Measurements from ENCODE around the gene HAUS8. TPM values are rescaled to one million over a fixed set of nuclear protein-coding genes. Genes with fewer than 3 reads are reported as not detected.

HAUS8 gene
- total and polyA plus RNA-seq, 2 of the 13 experiments (the other 11 are each of a cell fraction or from before 2014, with no cell fraction given) = 7.8 to 17.5 TPM

- TF ChIP-seq ZNF770 (CRISPR knock-in tag; IDR thresholded peaks at IDR 0.05) = no peak
- no peak for TF ChIP-seq ZNF776 (CRISPR knock-in tag; IDR thresholded peaks at IDR 0.05)
- no peak for TF ChIP-seq ASH2L (IDR thresholded peaks at IDR 0.05; ENCODE audit: insufficient read length, low read depth, low read length)
- no peak for TF ChIP-seq FOXA1 (IDR thresholded peaks at IDR 0.05)
- no peak for TF ChIP-seq FOXA1 (CRISPR knock-in tag; IDR thresholded peaks at IDR 0.05)
- TF ChIP-seq, protein P1, sequence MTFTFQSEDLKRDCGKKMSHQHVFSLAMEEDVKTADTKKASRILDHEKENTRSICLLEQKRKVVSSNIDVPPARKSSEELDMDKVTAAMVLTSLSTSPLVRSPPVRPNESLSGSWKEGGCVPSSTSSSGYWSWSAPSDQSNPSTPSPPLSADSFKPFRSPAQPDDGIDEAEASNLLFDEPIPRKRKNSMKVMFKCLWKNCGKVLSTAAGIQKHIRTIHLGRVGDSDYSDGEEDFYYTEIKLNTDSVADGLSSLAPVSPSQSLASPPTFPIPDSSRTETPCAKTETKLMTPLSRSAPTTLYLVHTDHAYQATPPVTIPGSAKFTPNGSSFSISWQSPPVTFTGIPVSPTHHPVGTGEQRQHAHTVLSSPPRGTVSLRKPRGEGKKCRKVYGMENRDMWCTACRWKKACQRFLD (CRISPR knock-in tag; IDR thresholded peaks at IDR 0.05; ENCODE audit: borderline replicate concordance) = no peak
- no peak for TF ChIP-seq ZBTB7B (CRISPR knock-in tag; IDR thresholded peaks at IDR 0.05)
- TF ChIP-seq, protein P2, sequence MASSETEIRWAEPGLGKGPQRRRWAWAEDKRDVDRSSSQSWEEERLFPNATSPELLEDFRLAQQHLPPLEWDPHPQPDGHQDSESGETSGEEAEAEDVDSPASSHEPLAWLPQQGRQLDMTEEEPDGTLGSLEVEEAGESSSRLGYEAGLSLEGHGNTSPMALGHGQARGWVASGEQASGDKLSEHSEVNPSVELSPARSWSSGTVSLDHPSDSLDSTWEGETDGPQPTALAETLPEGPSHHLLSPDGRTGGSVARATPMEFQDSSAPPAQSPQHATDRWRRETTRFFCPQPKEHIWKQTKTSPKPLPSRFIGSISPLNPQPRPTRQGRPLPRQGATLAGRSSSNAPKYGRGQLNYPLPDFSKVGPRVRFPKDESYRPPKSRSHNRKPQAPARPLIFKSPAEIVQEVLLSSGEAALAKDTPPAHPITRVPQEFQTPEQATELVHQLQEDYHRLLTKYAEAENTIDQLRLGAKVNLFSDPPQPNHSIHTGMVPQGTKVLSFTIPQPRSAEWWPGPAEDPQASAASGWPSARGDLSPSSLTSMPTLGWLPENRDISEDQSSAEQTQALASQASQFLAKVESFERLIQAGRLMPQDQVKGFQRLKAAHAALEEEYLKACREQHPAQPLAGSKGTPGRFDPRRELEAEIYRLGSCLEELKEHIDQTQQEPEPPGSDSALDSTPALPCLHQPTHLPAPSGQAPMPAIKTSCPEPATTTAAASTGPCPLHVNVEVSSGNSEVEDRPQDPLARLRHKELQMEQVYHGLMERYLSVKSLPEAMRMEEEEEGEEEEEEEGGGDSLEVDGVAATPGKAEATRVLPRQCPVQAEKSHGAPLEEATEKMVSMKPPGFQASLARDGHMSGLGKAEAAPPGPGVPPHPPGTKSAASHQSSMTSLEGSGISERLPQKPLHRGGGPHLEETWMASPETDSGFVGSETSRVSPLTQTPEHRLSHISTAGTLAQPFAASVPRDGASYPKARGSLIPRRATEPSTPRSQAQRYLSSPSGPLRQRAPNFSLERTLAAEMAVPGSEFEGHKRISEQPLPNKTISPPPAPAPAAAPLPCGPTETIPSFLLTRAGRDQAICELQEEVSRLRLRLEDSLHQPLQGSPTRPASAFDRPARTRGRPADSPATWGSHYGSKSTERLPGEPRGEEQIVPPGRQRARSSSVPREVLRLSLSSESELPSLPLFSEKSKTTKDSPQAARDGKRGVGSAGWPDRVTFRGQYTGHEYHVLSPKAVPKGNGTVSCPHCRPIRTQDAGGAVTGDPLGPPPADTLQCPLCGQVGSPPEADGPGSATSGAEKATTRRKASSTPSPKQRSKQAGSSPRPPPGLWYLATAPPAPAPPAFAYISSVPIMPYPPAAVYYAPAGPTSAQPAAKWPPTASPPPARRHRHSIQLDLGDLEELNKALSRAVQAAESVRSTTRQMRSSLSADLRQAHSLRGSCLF (CRISPR knock-in tag; IDR thresholded peaks at IDR 0.05; ENCODE audit: borderline replicate concordance) = no peak
- TF ChIP-seq SNRNP70 (IDR thresholded peaks at IDR 0.05; ENCODE audit: low read depth, low read length) = no peak
- TF ChIP-seq, protein P3, sequence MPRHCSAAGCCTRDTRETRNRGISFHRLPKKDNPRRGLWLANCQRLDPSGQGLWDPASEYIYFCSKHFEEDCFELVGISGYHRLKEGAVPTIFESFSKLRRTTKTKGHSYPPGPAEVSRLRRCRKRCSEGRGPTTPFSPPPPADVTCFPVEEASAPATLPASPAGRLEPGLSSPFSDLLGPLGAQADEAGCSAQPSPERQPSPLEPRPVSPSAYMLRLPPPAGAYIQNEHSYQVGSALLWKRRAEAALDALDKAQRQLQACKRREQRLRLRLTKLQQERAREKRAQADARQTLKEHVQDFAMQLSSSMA (CRISPR knock-in tag; IDR thresholded peaks at IDR 0.05) = no peak
- no peak for TF ChIP-seq ZNF547 (CRISPR knock-in tag; IDR thresholded peaks at IDR 0.05)
- TF ChIP-seq, protein P4, sequence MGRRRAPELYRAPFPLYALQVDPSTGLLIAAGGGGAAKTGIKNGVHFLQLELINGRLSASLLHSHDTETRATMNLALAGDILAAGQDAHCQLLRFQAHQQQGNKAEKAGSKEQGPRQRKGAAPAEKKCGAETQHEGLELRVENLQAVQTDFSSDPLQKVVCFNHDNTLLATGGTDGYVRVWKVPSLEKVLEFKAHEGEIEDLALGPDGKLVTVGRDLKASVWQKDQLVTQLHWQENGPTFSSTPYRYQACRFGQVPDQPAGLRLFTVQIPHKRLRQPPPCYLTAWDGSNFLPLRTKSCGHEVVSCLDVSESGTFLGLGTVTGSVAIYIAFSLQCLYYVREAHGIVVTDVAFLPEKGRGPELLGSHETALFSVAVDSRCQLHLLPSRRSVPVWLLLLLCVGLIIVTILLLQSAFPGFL (CRISPR knock-in tag; IDR thresholded peaks at IDR 0.05) = no peak
- TF ChIP-seq PITX1 (CRISPR knock-in tag; IDR thresholded peaks at IDR 0.05) = no peak
- TF ChIP-seq TBX2 (CRISPR knock-in tag; IDR thresholded peaks at IDR 0.05; ENCODE audit: borderline replicate concordance) = 0 out of 2 replicates have a peak, but pooled peaks have one; percentile 19
- no peak for TF ChIP-seq ZNF605 (CRISPR knock-in tag; IDR thresholded peaks at IDR 0.05)
- no peak for TF ChIP-seq CBX2 (IDR thresholded peaks at IDR 0.05; ENCODE audit: low read depth, low read length)
- TF ChIP-seq CBX2 (CRISPR knock-in tag; IDR thresholded peaks at IDR 0.05; ENCODE audit: low read depth) = no peak
- TF ChIP-seq, protein P5, sequence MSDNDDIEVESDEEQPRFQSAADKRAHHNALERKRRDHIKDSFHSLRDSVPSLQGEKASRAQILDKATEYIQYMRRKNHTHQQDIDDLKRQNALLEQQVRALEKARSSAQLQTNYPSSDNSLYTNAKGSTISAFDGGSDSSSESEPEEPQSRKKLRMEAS (IDR thresholded peaks at IDR 0.05) = peak; percentile 55
- no peak for TF ChIP-seq ZNF644 (CRISPR knock-in tag; IDR thresholded peaks at IDR 0.05; ENCODE audit: low read depth)
- peak; percentile 18; the same call in 1 of the 2 replicates for TF ChIP-seq SAP130 (CRISPR knock-in tag; IDR thresholded peaks at IDR 0.05; ENCODE audit: low read depth)
These were observed 3.0 kb upstream of the HAUS8 start (continued) for GRCh38 chr19:17078036-17078919.

Data from HepG2 (cell line).